Measurements from ENCODE around the gene LYZL1.
"Not testable (repeated sequence)": the region's sequence is repeated elsewhere in the genome, so short reads cannot be mapped to it uniquely, and the experiment has no call there.

Gene LYZL1

DNA sequence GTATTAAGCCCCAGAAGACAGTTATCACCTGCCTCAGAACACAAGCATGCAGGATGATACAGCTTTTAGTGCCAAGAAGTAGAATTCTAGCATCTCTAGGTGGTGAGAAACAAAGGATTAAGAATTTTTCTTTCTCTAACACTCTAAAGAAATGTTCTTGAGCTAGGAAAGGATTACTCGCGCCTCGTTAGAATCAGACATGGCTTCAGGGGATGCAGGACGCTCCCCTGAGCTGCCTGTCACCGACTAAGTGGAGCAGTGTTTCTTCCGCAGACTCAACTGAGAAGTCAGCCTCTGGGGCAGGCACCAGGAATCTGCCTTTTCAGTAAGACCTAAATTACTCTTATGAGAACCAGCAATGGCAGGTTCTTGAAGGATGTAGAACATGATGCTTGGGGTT is at the start of gene LYZL1:
LYZL1 (plus strand) TSS at position 165 of the 400 bp plus-strand sequence. CDS start 2,798 bp downstream, outside the sequence.
- not testable (repeated sequence) for DNase-seq (ENCODE audit: low read depth in 2 of 2)

DNA sequence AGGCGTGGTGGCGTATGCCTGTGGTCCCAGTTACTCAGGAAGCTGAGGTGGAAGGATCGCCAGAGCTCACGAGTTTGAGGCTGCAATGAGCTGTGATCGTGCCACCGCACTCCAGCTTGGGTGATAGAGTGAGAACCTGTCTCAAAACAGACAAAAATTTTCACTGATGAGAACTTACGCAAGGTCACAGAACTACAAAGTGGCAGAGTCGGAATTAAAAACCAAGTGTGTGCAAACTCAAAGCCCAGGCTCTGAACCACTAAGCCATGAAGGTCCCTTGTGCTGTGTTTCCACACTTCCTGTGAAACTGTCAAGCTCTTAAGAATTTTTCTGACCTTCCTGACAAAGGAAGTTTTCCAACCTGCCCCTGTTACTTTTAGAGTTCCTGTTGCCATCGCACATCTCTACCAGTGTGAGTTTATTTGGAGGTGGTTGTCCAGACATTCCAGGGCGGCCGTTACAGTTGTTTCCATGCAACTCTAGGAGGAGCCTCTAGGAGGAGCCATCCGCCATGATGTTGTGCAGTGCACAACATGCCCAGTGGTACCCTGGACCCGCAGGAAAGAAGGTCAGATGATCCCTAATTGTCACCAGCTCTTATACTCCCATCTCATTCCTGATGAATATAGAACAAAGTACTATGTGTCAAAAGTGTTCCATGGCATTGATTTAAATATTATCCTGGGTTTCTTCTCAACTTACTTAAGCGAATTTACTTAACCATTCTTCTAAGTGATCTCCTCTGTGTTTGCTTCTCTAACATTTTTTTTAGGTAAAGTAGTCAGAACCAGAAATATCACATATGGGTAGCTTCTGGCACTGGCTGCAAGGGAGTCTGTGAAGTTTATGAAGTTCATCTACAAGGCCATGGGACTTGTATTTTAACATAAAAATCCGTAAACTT is 49.0 kb upstream of the LYZL1 start:
- DNase-seq (ENCODE audit: low read depth in 2 of 2) = no peak

DNA sequence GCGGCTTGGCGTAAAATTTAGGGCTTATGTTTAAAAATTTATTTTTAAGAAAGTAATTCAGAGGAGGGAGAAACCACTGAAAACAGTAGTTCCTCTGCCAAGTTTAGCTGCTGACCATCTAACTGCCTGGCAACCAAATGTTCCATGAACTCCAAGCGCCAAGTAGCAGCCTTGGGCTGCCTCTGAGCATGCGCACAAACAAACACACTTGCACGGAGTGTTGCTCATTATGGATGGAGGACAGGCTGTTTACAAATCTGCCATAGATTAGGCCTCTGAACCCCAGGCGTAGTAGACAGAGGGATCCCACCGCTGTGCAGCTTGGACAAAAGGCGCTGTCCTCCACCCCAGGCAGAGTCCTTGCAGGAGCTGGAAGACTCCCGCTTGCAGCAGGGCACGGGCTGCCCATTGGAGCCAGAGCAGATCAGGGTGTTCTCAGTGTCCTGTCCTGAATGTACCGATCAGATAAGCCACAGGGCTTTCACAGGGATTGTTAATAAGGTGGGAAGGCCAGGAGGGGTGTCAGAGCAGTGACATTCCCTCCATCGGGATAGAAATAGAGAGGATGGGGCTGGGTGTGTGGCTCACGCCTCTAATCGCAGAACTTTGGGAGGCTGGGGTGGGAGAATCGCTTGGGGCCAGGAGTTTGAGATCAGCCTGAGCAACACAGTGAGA is 47.7 kb upstream of the LYZL1 start:
- DNase-seq (ENCODE audit: low read depth in 2 of 2) = no peak

DNA sequence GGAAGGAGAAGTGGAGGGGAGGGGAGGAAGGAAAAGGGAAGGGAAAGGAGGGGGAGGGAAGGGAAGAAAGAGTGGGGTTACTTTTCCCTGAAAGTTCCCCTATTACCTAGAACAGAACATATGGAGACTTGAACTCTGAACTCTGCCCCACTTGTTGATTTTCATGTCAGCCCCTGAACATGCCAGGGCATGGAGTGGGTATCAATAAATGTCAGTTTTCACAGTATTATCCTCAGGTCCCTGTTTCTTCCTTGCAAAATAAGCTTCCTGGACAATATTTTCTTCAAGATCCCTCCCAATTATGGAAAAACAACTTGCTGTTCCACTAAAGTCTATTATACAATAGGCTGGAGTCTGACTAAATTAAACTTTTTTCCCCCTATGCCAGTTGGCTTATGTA is 46.9 kb upstream of the LYZL1 start:
- DNase-seq (ENCODE audit: low read depth in 2 of 2) = no peak

DNA sequence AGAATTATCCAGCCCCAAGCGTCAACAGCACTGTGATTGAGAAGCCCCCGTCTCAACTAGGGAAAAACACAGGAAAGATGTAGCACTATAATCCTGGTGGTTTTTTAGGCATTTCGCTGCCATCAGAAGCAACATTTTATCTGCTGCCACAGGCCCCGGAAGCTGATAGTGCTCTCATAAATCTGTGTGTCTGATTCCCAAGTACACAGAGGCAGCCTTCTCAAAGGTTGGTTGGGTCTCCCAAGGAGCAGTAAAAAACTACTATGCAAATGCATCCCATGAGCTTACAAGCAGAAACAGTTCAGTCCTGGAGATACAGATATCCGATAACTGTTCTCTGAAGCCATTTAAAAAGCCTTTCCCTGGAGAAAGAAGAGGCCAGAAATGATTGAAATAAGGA is 45.8 kb upstream of the LYZL1 start:
- DNase-seq (ENCODE audit: low read depth in 2 of 2) = no peak

DNA sequence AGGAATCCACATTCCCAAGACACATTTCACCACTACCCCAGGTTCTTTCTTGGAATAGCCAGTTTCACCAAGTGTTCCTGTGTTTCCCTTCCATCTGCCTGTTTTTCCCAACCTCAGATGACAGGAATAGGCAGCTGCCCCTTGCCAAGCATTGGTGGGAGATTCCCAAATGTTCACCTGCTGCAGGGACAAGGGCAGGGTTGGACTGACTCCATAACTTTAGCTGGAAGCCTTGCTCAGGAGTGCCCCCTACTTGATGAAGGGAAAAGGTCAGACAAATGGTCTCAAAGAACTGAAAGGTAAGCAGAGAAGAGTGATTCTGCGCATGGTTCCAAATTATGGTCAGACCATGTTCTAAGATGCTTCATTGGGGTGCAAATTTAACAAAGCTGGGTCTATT is 45.1 kb upstream of the LYZL1 start:
- no peak for DNase-seq (ENCODE audit: low read depth in 2 of 2)

DNA sequence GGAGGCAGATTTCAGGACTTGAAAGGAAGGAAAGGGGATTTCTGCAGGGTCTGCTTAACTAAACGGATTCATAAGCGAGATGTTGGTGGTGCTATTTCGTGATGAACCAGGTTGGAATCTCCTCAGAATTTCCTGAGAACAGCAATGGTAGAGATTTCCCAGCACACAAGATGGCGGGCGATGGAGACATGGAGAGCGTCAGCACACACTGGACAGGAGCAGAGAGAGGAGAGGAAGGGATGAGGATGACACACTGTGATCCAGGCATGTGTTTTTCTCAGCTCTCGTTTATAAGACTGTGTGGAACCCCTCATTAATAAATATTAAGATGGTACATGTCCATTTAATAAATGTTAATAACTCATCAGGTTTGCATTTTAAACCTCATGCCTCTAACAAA is 43.9 kb upstream of the LYZL1 start:
- no peak for DNase-seq (ENCODE audit: low read depth in 2 of 2)

DNA sequence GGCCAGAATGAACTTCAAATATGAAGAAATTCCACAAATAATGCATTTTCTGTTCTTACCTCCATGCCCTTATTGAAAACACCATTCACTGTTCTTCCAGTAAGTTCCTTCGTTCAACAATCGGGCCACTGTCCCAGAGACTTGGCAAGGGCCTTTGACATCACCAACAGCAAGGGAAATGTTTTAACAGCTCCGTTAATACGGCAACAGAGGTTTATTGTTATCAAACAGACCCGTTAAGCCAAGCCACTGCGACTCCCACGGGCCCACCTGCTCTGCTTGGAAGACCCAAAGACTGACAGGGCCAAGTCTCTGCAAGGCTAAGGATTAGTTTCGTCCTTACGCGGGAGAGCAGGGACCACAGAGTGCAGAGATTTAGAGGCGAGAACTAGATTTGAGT is 43.4 kb upstream of the LYZL1 start:
- DNase-seq (ENCODE audit: low read depth in 2 of 2) = no peak

DNA sequence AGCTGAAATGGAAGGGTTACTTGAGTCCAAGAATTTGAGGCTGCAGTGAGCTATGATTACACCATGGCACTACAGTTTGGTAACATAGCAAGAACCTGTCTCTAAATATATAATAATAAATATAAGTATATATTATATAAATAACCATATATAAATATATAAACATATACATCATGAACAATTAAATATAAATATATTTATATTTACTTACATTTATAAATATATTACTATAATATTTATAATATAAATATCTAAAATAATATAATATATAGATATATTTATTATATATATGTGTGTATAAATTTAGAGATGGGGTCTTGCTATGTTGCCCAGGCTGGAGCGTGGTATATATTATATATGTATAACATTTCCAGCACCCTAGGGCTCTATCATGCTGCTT is 42.4 kb upstream of the LYZL1 start:
- DNase-seq (ENCODE audit: low read depth in 2 of 2) = no peak

DNA sequence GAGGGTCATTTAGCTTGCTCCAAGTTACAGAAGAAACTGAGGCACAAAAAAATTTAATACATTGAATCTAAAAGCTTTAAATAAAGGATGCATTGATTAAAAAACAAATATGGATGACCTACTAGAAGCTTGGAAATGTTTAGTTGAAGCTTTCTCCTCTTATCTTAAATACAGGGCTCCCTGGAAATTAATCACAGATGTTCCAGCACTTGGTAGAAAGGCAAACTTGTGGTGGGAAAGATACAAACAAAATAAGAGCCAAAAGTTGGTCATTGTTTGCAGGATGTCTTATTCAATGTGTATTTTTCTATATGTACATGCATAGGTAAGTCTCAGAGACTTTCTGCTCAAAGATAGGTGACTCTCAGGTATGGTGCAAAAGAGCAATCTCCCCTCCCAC is 40.7 kb upstream of the LYZL1 start:
- no peak for DNase-seq (ENCODE audit: low read depth in 2 of 2)

DNA sequence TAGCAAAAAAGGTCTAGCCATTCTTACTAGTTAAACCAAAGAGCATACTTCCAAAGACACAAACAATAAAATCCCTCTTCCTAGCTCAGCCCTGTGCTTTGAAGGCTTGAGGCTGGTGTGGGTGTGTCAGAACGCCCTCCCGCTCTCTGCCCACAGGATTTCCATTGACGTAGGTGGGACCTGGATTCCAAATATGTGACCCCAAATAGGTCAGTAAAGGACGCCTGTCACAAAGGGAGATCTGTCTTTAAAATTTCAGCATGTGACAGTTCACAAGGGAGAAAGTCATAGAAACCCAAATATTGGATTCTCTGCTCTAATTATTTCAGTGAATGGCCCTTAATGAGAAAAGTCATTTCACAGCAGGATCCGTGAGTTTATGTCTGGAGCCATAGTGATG is 39.9 kb upstream of the LYZL1 start:
- no peak for DNase-seq (ENCODE audit: low read depth in 2 of 2)

DNA sequence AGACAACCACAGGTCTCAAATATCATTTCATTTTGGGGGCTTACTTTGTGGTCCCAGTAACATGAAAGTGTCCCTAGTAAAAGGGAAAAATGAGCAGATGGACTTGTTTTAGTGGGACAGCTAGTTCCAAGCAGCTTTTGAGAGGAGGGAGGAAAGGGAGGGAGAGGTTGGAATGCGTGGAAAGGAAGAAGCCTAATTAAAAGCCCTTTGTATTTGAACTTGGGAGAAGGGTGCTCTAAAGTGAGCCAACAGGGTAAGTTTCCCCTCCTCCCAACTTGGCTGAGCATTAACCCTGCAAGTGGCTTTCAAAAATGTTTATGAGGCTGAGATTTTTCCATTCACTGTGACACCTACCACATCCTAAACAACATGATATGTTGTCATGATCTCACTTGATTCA is 38.8 kb upstream of the LYZL1 start:
- DNase-seq (ENCODE audit: low read depth in 2 of 2) = no peak

DNA sequence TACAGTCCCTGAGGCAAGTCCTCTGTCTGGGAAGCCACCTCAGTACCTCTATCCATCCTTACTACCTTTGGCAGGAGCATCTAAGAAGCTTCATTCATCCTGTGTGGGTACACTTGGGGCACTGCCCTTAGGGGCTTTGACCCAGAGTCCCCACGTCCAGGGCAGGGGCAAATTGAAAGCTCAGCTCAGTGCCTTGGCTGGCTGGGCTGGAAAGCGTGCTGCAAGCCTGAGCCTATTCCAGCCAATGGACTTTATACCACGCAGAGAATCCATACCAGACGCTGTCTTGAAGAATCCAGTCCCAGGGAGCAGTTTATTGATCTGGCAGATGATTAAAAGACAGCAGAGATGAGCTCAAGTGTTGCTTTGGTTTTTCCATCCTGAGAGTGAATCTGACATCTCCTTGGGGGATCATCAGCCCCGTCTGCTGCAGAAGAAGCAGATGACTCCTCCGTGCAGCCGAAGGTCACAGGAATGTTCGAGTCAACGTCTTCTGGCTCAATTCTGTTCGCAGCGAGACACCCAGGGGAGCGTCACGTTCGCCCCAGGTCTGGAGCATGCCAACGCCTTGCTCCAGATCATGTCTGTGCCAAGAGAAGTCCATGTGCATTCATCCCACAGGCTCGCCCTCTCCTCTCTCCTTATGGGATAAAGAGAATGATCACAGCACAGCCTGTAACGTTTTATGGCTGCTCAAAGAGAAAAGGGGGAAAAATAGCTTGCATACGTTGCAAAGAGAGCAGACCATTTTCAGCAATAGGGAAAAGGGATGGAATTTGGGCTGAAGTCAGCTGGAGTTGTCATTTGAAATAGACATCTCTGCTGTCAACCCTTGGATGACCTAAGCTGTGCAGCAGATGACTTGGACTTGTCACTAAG is 35.8 kb upstream of the LYZL1 start:
- no peak for DNase-seq (ENCODE audit: low read depth in 2 of 2)

DNA sequence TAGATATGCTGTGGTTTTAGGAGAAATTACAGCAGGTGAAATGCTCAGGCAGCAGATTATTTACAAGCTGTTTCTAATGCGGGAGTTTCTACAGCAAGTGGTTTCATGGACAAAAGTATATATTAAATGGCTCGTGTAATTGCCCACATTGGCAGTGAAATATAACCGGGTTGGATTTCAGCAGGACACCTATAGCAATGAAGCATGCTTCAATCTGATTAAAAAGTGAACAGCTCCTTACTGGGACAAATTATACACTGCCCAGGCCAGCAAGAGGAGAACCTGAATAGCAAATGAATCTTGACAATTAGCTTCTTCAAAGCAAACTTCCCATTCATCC is 35.2 kb upstream of the LYZL1 start:
- DNase-seq (ENCODE audit: low read depth in 2 of 2) = no peak

DNA sequence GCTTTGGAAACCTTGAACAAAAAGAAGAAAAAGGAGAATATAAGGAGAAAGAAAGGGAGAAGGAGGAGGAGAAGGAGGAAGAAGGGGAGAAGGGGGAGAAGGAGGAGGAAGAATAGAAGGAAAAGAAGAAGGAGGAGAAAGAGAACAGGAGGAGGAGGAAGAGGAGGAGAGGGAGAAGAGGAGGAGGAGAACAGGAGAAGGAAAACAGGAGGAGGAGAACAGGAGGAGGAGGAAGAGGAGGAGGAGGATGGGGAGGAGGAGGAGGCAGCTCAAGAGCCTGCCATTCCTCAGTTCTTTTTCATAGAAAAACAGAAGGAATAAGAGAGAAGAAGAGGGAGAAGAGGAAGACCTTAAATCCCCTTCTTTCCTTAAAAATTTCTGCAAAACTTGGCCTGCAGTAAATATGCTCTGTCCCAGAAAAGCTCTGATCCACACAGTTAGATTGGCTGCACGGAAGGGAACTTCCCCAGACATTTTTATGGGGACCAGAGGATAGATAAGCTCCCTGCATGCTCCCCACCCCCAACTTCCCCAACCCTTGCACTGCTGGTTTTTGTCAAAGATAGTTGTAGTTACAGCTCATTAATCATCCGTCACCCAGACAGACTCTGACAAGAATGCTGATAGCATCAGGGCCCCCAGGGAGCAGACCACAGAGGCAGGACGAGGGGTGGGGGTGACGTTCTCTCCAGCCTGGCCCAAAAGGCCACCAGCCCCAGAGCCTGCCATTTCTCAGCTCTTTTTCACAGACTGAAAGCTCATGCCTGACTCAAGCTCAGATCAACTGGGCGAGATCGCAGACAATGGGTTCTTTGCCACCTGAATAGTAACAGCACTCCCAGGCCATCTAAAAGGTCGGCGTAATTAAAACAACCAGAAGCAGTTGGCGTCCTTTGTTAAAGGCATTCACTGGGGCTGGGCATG is 34.5 kb upstream of the LYZL1 start:
- no peak for DNase-seq (ENCODE audit: low read depth in 2 of 2)

DNA sequence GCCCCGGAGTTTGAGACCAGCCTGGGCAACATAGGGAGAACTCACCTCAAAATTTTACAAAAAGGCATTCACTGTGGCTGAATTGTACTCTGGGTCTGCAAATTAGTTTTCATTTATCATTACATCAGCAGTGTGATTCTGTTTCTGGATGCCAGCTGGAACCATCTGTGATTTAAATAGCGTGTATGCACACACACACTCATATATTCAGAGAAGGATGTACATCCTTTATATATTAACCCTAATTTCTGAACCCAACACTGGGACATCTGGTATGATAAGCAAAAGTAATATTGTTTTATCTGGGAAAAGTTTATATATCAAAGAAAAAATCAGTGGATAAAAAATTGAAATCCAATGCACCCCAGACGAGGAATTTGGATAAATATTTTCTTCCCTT is 33.8 kb upstream of the LYZL1 start:
- no peak for DNase-seq (ENCODE audit: low read depth in 2 of 2)

DNA sequence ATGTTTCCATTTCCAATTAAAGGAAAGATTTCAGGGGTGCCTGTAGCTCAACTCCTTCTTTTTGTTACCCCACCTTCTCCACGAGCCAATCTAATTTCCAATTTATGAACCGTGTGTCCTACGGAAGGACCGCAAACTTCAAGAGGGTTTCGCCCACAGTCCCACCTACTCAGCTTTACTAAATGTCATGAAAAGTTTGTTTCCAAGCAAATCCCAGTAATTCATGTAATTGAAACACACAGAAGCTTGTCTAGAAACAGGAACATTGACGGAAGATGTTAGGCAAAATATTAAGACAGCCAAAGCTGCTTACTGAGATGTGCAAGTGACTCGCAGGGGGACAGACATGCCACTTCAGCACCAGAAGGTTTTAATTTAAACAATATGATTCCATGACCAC is 32.9 kb upstream of the LYZL1 start:
- no peak for DNase-seq (ENCODE audit: low read depth in 2 of 2)

DNA sequence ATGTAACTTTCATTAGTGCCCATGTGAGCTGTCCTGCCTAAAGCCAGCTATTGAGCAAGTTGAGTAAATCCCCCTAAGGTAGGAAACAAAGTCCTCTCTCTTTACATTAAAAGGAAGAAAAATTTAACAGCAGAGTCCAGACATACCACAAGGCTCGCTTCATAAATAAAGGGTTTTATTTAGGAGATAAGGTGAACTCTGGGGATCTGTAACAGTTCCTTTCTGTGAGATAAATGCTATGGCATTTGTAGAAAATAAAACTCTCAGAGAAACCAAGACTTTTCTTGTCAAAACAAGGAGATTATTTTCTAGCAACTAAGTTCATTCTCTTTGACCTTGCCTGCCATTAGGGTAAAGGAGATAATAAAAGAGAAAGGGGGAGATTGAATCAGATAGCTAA is 32.3 kb upstream of the LYZL1 start:
- DNase-seq (ENCODE audit: low read depth in 2 of 2) = no peak

DNA sequence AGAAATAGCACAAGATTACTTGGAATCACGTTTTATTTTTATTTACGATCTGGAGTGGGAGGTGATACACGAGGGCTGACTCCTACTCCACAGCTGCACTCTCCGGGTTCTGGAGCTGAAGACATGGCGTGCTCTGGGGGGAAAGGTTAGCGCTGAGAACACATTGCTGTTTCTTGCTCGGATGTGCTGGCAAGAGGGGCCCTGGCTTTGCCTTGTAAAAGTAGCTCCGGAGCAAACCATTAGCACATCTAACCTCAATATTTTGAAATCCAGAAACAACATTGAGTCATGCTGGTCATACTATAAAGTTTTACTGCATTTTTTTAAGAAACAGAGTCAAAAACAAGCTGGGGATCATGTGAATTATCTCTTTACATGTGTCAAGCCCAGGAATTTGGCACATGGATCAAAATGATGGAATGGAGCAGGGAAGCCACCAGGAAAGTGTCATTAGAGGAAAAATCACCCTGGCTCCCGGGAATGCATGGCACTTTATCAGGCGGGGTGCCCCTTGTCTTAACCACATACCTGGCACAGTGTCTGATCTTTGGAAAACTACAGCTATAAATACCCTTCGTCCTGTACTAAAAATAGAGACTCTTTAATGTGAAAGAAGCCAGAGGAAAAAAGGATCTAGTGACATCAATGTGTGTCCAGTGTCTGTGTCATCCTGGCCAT is 31.6 kb upstream of the LYZL1 start:
- DNase-seq (ENCODE audit: low read depth in 2 of 2) = no peak

DNA sequence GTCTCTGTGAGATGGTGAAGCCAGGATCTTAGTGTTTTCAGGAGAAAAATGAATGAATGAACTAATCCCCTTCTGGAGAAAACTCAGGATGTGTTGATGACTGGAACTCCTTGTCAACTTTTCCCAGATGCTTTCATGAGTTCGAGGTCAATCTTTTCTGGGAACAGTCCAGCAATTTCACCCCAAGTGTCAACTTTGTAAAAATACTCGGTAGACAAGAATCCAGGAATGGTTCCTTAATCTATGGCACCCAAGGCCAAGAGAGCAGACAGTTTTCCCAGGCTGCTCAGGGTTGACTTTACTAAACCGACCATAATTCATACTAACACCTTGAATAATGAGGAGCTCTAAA is 31.1 kb upstream of the LYZL1 start:
- DNase-seq (ENCODE audit: low read depth in 2 of 2) = no peak

DNA sequence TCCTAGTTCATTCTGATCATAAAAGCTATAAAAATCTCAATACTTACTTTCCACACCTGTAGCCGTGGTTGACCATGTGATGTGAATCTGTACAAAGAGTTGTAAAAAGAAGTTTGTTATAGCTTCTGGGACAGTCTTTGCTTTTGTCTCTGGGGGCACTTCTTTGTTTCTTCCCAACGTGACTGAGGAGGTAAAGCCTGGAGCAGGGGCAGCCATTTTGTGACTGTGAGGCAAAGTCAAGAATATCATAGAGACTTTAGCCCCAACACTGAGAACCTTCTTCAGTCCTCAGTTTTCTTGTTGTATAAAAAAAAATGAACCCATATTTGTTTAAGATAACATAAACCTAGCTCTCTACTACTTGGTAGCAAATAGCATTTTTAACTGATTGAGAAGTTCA is 29.4 kb upstream of the LYZL1 start:
- no peak for DNase-seq (ENCODE audit: low read depth in 2 of 2)
